Natural killer cell (primary cell): ENCODE results near the gene AP1G2. TPM values are rescaled to one million over a fixed set of nuclear protein-coding genes. Genes with fewer than 3 reads are reported as not detected.

Source experiments
- ATAC-seq, 3 donors: fragments of 150-1000 bp in 2 of 3; fragments of 200-7000 bp in 1 of 3; cut with Tn5 transposase; 1 replicate in 1 of 3; 2 replicates in 2 of 3; pipeline ENCODE4 v1.10.0; 2021; ENCODE audit warnings: mild to moderate bottlenecking in 2 of 3, moderate library complexity in 2 of 3
- DNase-seq, 2 donors: peaks; one replicate each; pipeline versions ENCODE4 v3.0.0 to v3.0.0-alpha.2; 2013 to 2021; ENCODE audit warnings: mixed read lengths in 1 of 2
- H3K27ac ChIP-seq: one replicate; pipeline ENCODE4 v1.5.1; 2013; ENCODE audit warnings: mild to moderate bottlenecking, low read length
- H3K27me3 ChIP-seq: one replicate; pipeline ENCODE4 v1.6.1; 2013; ENCODE audit warnings: low read length; ENCODE audit not compliant: control insufficient read depth, insufficient read depth
- H3K36me3 ChIP-seq: one replicate; pipeline ENCODE4 v1.6.1; 2013; ENCODE audit warnings: low read length; ENCODE audit not compliant: control insufficient read depth, insufficient read depth
- H3K4me1 ChIP-seq: one replicate; pipeline ENCODE4 v1.6.1; 2013; ENCODE audit warnings: low read length; ENCODE audit not compliant: control insufficient read depth, insufficient read depth
- H3K4me3 ChIP-seq: one replicate; pipeline ENCODE4 v1.5.1; 2013; ENCODE audit warnings: low read length
- H3K9me3 ChIP-seq: one replicate; pipeline ENCODE4 v1.6.1; 2013; ENCODE audit warnings: low read length; ENCODE audit not compliant: control insufficient read depth, insufficient read depth
- H3K27ac Mint-ChIP-seq, 2 donors: one replicate each; pipeline ENCODE4 v1.8.0; 2022; ENCODE audit warnings: mild to moderate bottlenecking in 2 of 2, mixed read lengths in 2 of 2, moderate library complexity in 1 of 2
- H3K27me3 Mint-ChIP-seq, 2 donors: one replicate each; pipeline ENCODE4 v1.8.0; 2022; ENCODE audit warnings: low read depth in 2 of 2, mixed read lengths in 2 of 2
- H3K36me3 Mint-ChIP-seq: one replicate; pipeline ENCODE4 v1.8.0; 2022; ENCODE audit warnings: mixed read lengths
- H3K4me1 Mint-ChIP-seq, 2 donors: one replicate each; pipeline ENCODE4 v1.8.0; 2022; ENCODE audit warnings: mixed read lengths in 2 of 2
- H3K4me3 Mint-ChIP-seq: one replicate; pipeline ENCODE4 v1.8.0; 2022; ENCODE audit warnings: mild to moderate bottlenecking, moderate library complexity, mixed read lengths
- H3K9me3 Mint-ChIP-seq, 2 donors: one replicate each; pipeline ENCODE4 v1.8.0; 2022; ENCODE audit warnings: mixed read lengths in 2 of 2
- WGBS: methylation state at CpG from one replicate; pipeline ENCODE4 v1.1.7; 2013; ENCODE audit warnings: missing lambda C conversion rate; ENCODE audit not compliant: insufficient coverage; 5-methylcytosine and 5-hydroxymethylcytosine counted together
- intact Hi-C: fragments of 100-400 bp; cut with micrococcal nuclease; formaldehyde crosslinking; loops from one replicate; pipeline ENCODE4 v1.14.2; 2022
- total RNA-seq, 4 donors: library from RNA; stranded (reverse); fragments of 120-200 nt in 1 of 4; gene quantifications; one replicate each; pipeline versions ENCODE4 v1.2.3 to v1.2.4, GENCODE V29; 2013 to 2022
- TF ChIP-seq, protein P1 (sequence below): fragments of 200-600 bp; IDR thresholded peaks from one replicate; pipeline ENCODE4 v1.8.0; 2022; ENCODE audit warnings: antibody characterized with exemption

AP1G2 gene
- total RNA-seq, 3 donors from 2014 or later (not counting 1 experiment from before 2014, with no cell fraction given), result 219 to 296 (median 259) TPM

DNA sequence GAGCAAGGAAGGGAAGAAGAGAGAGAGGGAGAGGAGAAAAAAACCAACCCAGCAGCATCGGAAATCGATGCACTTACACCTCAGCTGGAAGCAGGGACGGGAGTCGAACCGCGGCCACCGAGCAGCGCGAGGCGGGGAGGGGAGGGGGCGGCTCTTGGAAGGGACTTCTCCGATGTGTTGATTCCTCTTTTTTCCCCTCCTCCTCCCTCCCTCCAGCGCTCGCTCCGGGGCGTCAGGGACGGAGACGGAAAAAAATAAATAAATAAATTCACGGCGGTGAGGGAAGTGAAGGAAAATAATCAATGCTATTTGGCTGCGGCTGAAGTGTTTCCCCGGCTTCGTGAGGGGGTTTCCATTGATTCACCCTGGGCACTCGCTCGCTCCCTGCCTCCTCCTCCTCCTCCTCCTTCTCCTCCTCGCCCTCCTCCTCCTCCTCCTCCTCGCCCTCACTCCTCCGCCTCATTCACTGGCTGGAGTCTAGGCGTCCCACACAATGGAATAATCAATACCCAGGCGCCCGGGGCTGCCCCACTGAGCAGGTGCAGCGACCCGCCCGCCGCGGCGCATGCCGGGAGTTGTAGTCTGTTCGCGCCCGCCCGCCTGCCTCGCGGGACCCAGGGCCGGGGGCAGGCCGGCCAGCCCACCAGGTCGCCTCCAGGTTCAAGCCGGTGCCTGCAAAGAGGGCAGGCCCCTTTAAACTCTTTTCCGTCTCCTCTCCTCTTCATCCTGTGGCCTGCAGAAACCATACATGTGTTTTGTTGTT, 16.1 kb downstream of the AP1G2 start, which contains the start of gene ZFHX2:
ZFHX2 (minus strand) TSS at position 500 of the 763 bp plus-strand sequence. CDS start 16,440 bp downstream, outside the sequence.
- intact Hi-C loops, result loop anchor here (1.0 kb wide), 1 partner anchor 82 kb away; the partner anchor contains the start of gene NGDN
- H3K4me3 Mint-ChIP-seq, result no peak within 1 kb of the TSS

GRCh38 chr14:23550812-23551265, 16.8 kb downstream of the AP1G2 start:
- Histone ChIP-seq H3K36me3 (no peaks in the 10 kb centered on the region), H3K9me3 (no peaks in the 10 kb centered on the region), H3K27ac (no peak overlapping the region), H3K4me3 (peak overlapping the region; percentile 66), H3K27me3 (peaks cover 9% of the 10 kb centered on the region), H3K4me1 (peaks cover 23% of the 10 kb centered on the region)
- Mint-ChIP-seq H3K4me1 (peaks cover 6 to 15% of the 10 kb centered on the region in 2 donors), H3K4me3 (no peak overlapping the region), H3K9me3 (no peaks in the 10 kb centered on the region), H3K27me3 (no peaks in the 10 kb centered on the region), H3K36me3 (no peaks in the 10 kb centered on the region), H3K27ac (no peak overlapping the region)
- TF ChIP-seq, protein P1, sequence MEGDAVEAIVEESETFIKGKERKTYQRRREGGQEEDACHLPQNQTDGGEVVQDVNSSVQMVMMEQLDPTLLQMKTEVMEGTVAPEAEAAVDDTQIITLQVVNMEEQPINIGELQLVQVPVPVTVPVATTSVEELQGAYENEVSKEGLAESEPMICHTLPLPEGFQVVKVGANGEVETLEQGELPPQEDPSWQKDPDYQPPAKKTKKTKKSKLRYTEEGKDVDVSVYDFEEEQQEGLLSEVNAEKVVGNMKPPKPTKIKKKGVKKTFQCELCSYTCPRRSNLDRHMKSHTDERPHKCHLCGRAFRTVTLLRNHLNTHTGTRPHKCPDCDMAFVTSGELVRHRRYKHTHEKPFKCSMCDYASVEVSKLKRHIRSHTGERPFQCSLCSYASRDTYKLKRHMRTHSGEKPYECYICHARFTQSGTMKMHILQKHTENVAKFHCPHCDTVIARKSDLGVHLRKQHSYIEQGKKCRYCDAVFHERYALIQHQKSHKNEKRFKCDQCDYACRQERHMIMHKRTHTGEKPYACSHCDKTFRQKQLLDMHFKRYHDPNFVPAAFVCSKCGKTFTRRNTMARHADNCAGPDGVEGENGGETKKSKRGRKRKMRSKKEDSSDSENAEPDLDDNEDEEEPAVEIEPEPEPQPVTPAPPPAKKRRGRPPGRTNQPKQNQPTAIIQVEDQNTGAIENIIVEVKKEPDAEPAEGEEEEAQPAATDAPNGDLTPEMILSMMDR, result no peak
- intact Hi-C loops, result loop anchor here (1.0 kb wide), 1 partner anchor 82 kb away; the partner anchor contains the start of gene NGDN
- no peak for DNase-seq
- WGBS, result 4% methylated on average over 31 of the region's 37 CpGs
- ATAC-seq, result no peak

More for the DNA sequence above, 16.1 kb downstream of the AP1G2 start, which contains the start of gene ZFHX2:
- no peaks in the 10 kb centered on the region for H3K9me3 Mint-ChIP-seq
- Histone ChIP-seq H3K36me3 (no peaks in the 10 kb centered on the region), H3K4me3 (peak within 1 kb of the TSS; percentile 66), H3K27me3 (peaks cover 9% of the 10 kb centered on the region), H3K27ac (no peak within 1 kb of the TSS), H3K4me1 (peaks cover 27% of the 10 kb centered on the region), H3K9me3 (no peaks in the 10 kb centered on the region)
- no peaks in the 10 kb centered on the region for H3K27me3 Mint-ChIP-seq
- peaks cover 12 to 21% of the 10 kb centered on the region in 2 donors for H3K4me1 Mint-ChIP-seq
- TF ChIP-seq, protein P1, result no peak
- ATAC-seq (peak; percentile 56 to 62 (median 61)), DNase-seq (peak; percentile 54 to 84)
- no peaks in the 10 kb centered on the region for H3K36me3 Mint-ChIP-seq
- under 1% methylated on average over 36 of the region's 49 CpGs for WGBS
- H3K27ac Mint-ChIP-seq, result peak within 1 kb of the TSS in 1 of 2 donors; percentile 60

GRCh38 chr14:23550131-23550811, 17.3 kb downstream of the AP1G2 start:
- Mint-ChIP-seq H3K36me3 (no peaks in the 10 kb centered on the region), H3K27me3 (no peaks in the 10 kb centered on the region), H3K4me1 (peaks cover 6 to 9% of the 10 kb centered on the region in 2 donors), H3K9me3 (no peaks in the 10 kb centered on the region), H3K4me3 (no peak overlapping the region), H3K27ac (no peak overlapping the region)
- H3K4me1 ChIP-seq, result peaks cover 18% of the 10 kb centered on the region
- no peak overlapping the region for H3K27ac ChIP-seq
- H3K9me3 ChIP-seq, result no peaks in the 10 kb centered on the region
- ATAC-seq (no peak), DNase-seq (peak in 1 of 2 donors; percentile 9)
- TF ChIP-seq, protein P1, result no peak
- peaks cover 9% of the 10 kb centered on the region for H3K27me3 ChIP-seq
- 70% methylated on average over 11 of the region's 12 CpGs for WGBS
- no peak overlapping the region for H3K4me3 ChIP-seq
- H3K36me3 ChIP-seq, result no peaks in the 10 kb centered on the region
- intact Hi-C loops, result no loop called here
